B cell (primary cell): Measurements from ENCODE around the gene ACTL8. TPM values are rescaled to one million over a fixed set of nuclear protein-coding genes. Genes with fewer than 3 reads are reported as not detected.

Experiments
- ATAC-seq: fragments of 200-7000 bp; cut with Tn5 transposase; one replicate; pipeline ENCODE4 v1.10.0; 2021; ENCODE audit warnings: low read depth, mild to moderate bottlenecking, moderate number of reproducible peaks, moderate library complexity
- CTCF ChIA-PET: fragments of 350-600 bp; sonication (Branson Sonifier 250); formaldehyde crosslinking; loops from one replicate; lab custom pipeline; 2021; ENCODE audit warnings: antibody characterized with exemption, inconsistent platforms; lab: Charles Lee
- POLR2A ChIA-PET: fragments of 350-600 bp; sonication (Branson Sonifier 250); formaldehyde crosslinking; loops from one replicate; lab custom pipeline; 2021; ENCODE audit warnings: antibody characterized with exemption; lab: Charles Lee
- DNase-seq: peaks from one replicate; pipeline ENCODE4 v3.0.0; 2013
- H2AFZ ChIP-seq: 2 replicates; pipeline ENCODE4 v1.6.1; 2012; ENCODE audit warnings: mild to moderate bottlenecking, low read depth, low read length; ENCODE audit not compliant: insufficient read depth, poor library complexity, severe bottlenecking
- H3K27ac ChIP-seq, 2 donors: 1 replicate in 1 of 2; 2 replicates in 1 of 2; pipeline ENCODE4 v1.5.1; 2012 to 2013; ENCODE audit warnings: low read length in 2 of 2, mild to moderate bottlenecking in 2 of 2, moderate library complexity in 1 of 2
- H3K27me3 ChIP-seq, 4 experiments: fragments of 200-600 bp in 1 of 4; sonication (generic) in 1 of 4; replicated peaks in 1 of 4; 1 replicate in 2 of 4; 2 replicates in 2 of 4; pipeline versions ENCODE4 v1.6.1 to v1.7.0; 2013 to 2016; ENCODE audit warnings: low read length in 3 of 4, mild to moderate bottlenecking in 2 of 4, mixed read lengths in 1 of 4, moderate library complexity in 1 of 4; ENCODE audit not compliant: insufficient read depth in 4 of 4, control insufficient read depth in 3 of 4; ENCODE audit errors: control extremely low read depth in 1 of 4
- H3K36me3 ChIP-seq, 2 experiments: replicated peaks in 1 of 2; 1 replicate in 1 of 2; 2 replicates in 1 of 2; pipeline versions ENCODE4 v1.6.1 to v1.7.1; 2013; ENCODE audit warnings: low read length in 1 of 2; ENCODE audit not compliant: insufficient read depth in 2 of 2, control insufficient read depth in 1 of 2; ENCODE audit errors: control extremely low read depth in 1 of 2, extremely low read depth in 1 of 2
- H3K4me1 ChIP-seq, 2 donors: fragments of 200-600 bp in 1 of 2; sonication (generic) in 1 of 2; 1 replicate in 1 of 2; 2 replicates in 1 of 2; pipeline versions ENCODE4 v1.5.1 to v1.6.1; 2013 to 2017; ENCODE audit warnings: low read length in 2 of 2; ENCODE audit not compliant: control insufficient read depth in 2 of 2, insufficient read depth in 2 of 2
- H3K4me2 ChIP-seq: replicated peaks from 2 replicates; pipeline ENCODE3; 2012; ENCODE audit warnings: mild to moderate bottlenecking, low read depth, low read length; ENCODE audit not compliant: poor library complexity, severe bottlenecking
- H3K4me3 ChIP-seq, 5 experiments: fragments of 200-600 bp in 1 of 5; sonication (generic) in 1 of 5; 1 replicate in 3 of 5; 2 replicates in 2 of 5; pipeline versions ENCODE4 v1.5.1 to v1.7.0; 2011 to 2016; ENCODE audit warnings: low read length in 4 of 5, mild to moderate bottlenecking in 4 of 5, low read depth in 2 of 5, control low read depth in 1 of 5, moderate library complexity in 1 of 5; ENCODE audit not compliant: insufficient read depth in 1 of 5; ENCODE audit errors: control extremely low read depth in 1 of 5, extremely low read depth in 1 of 5
- H3K79me2 ChIP-seq: fragments of 200-600 bp; sonication (generic); one replicate; pipeline ENCODE4 v1.6.0; 2016; ENCODE audit warnings: low read length; ENCODE audit not compliant: control insufficient read depth, insufficient read depth
- H3K9ac ChIP-seq: fragments of 200-600 bp; sonication (generic); 2 replicates; pipeline ENCODE4 v1.6.1; 2017; ENCODE audit warnings: mild to moderate bottlenecking, low read length, moderate library complexity
- H3K9me3 ChIP-seq, 3 donors: one replicate each; pipeline versions ENCODE4 v1.6.1 to v1.7.1; 2013; ENCODE audit warnings: low read length in 2 of 3; ENCODE audit not compliant: control insufficient read depth in 2 of 3, insufficient read depth in 1 of 3; ENCODE audit errors: control extremely low read depth in 1 of 3
- H4K20me1 ChIP-seq: 2 replicates; pipeline ENCODE4 v1.6.0; 2012; ENCODE audit warnings: mild to moderate bottlenecking, low read length; ENCODE audit not compliant: insufficient read depth, control insufficient read depth, poor library complexity, severe bottlenecking
- H3K27ac Mint-ChIP-seq: one replicate; pipeline ENCODE4 v1.8.0; 2021; ENCODE audit warnings: mixed read lengths
- H3K27me3 Mint-ChIP-seq: one replicate; pipeline ENCODE4 v1.8.0; 2021; ENCODE audit warnings: mixed read lengths
- H3K4me1 Mint-ChIP-seq: one replicate; pipeline ENCODE4 v1.8.0; 2021; ENCODE audit warnings: mixed read lengths
- H3K4me3 Mint-ChIP-seq: one replicate; pipeline ENCODE4 v1.8.0; 2021; ENCODE audit warnings: mixed read lengths
- H3K9me3 Mint-ChIP-seq: one replicate; pipeline ENCODE4 v1.8.0; 2022; ENCODE audit warnings: mixed read lengths; ENCODE audit not compliant: insufficient read depth
- EZH2 ChIP-seq: IDR thresholded peaks from 2 replicates; pipeline ENCODE4 v1.6.1; 2012; ENCODE audit warnings: borderline replicate concordance, low read depth, mild to moderate bottlenecking, moderate library complexity, low read length; ENCODE audit not compliant: insufficient read depth, poor library complexity, severe bottlenecking
- WGBS: methylation state at CpG from one replicate; pipeline ENCODE4 v1.1.5; 2013; ENCODE audit warnings: missing lambda C conversion rate; ENCODE audit not compliant: insufficient coverage; 5-methylcytosine and 5-hydroxymethylcytosine counted together
- intact Hi-C: fragments of 100-400 bp; cut with micrococcal nuclease; formaldehyde crosslinking; loops from one replicate; pipeline ENCODE4 v1.10.0; 2022
- polyA plus RNA-seq: library from polyadenylated mRNA; depleted of rRNA; stranded (reverse); fragments of >200 nt; gene quantifications from 2 replicates; pipeline ENCODE4 v1.2.3, GENCODE V29; 2012
- total RNA-seq, 2 donors: library from RNA; stranded (reverse); fragments of 120-200 nt in 1 of 2; gene quantifications; 1 replicate in 1 of 2; 2 replicates in 1 of 2; pipeline versions ENCODE4 v1.2.3 to v1.2.4, GENCODE V29; 2013 to 2022
- TF ChIP-seq, protein P1 (sequence below): fragments of 200-600 bp; IDR thresholded peaks from one replicate; pipeline ENCODE4 v1.8.0; 2022; ENCODE audit warnings: antibody characterized with exemption, mild to moderate bottlenecking

The ACTL8 gene
- total and polyA plus RNA-seq, 2 donors (not counting 1 experiment from before 2014, with no cell fraction given): not detected

DNA sequence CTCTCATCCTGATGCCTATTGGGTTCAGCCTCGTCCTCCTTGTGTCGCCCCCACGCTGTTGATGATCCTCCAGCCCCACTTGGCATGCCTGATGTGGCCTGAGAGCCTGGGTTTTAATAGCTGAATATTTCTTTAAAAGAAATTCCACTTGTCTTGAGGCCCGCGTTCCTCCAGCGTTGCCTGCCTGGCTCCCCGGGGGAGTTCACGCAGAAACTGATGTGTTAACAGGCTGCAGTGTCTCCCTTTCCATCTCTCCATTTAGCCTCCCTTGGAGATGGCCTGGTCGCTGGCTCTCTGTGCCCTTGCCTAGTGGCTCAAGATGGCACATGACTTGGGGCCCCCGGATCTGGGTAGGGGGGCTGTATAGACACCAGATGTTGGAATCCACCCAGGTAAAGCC is 9.5 kb downstream of the ACTL8 start:
- no peak overlapping the region for H3K27ac ChIP-seq
- no peaks in the 10 kb centered on the region for H3K4me1 ChIP-seq
- H2AFZ ChIP-seq: no peak overlapping the region
- ChIA-PET CTCF (no interaction called here), POLR2A (no interaction called here)
- no peak overlapping the region for H3K9ac ChIP-seq
- no peak for DNase-seq
- intact Hi-C loops: no loop called here
- WGBS: 87% methylated on average over 7 of the region's 10 CpGs
- Mint-ChIP-seq H3K27me3 (peaks cover 15% of the 10 kb centered on the region), H3K27ac (no peak overlapping the region), H3K4me1 (no peaks in the 10 kb centered on the region), H3K4me3 (no peak overlapping the region), H3K9me3 (peaks cover 6% of the 10 kb centered on the region)
- no peaks in the 10 kb centered on the region for H3K36me3 ChIP-seq
- ATAC-seq: no peak
- no peak overlapping the region for H3K4me3 ChIP-seq
- peaks cover 0 to 3% (median 0%) of the 10 kb centered on the region in 4 experiments for H3K27me3 ChIP-seq
- H3K9me3 ChIP-seq: peaks cover 0 to 37% (median 8%) of the 10 kb centered on the region in 3 donors
- H4K20me1 ChIP-seq: no peaks in the 10 kb centered on the region
- TF ChIP-seq, protein P1, sequence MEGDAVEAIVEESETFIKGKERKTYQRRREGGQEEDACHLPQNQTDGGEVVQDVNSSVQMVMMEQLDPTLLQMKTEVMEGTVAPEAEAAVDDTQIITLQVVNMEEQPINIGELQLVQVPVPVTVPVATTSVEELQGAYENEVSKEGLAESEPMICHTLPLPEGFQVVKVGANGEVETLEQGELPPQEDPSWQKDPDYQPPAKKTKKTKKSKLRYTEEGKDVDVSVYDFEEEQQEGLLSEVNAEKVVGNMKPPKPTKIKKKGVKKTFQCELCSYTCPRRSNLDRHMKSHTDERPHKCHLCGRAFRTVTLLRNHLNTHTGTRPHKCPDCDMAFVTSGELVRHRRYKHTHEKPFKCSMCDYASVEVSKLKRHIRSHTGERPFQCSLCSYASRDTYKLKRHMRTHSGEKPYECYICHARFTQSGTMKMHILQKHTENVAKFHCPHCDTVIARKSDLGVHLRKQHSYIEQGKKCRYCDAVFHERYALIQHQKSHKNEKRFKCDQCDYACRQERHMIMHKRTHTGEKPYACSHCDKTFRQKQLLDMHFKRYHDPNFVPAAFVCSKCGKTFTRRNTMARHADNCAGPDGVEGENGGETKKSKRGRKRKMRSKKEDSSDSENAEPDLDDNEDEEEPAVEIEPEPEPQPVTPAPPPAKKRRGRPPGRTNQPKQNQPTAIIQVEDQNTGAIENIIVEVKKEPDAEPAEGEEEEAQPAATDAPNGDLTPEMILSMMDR: no peak
- no peak for TF ChIP-seq EZH2
- no peaks in the 10 kb centered on the region for H3K79me2 ChIP-seq
- no peak overlapping the region for H3K4me2 ChIP-seq

GRCh38 chr1:17765444-17766411 is 10.6 kb downstream of the ACTL8 start:
- Histone ChIP-seq H3K9me3 (peaks cover 0 to 26% (median 0%) of the 10 kb centered on the region in 3 donors), H3K4me3 (no peak overlapping the region), H3K9ac (no peak overlapping the region), H3K27me3 (peaks cover 0 to 3% (median 0%) of the 10 kb centered on the region in 4 experiments), H3K36me3 (no peaks in the 10 kb centered on the region), H3K4me2 (no peak overlapping the region), H2AFZ (no peak overlapping the region), H3K27ac (no peak overlapping the region), H4K20me1 (no peaks in the 10 kb centered on the region), H3K79me2 (no peaks in the 10 kb centered on the region), H3K4me1 (no peaks in the 10 kb centered on the region)
- POLR2A ChIA-PET: no interaction called here
- Mint-ChIP-seq H3K4me3 (no peak overlapping the region), H3K4me1 (no peaks in the 10 kb centered on the region), H3K9me3 (peaks cover 2% of the 10 kb centered on the region), H3K27me3 (peaks cover 15% of the 10 kb centered on the region), H3K27ac (no peak overlapping the region)
- CTCF ChIA-PET: no interaction called here
- no peak for DNase-seq
- intact Hi-C loops: no loop called here
- 86% methylated on average over 11 of the region's 16 CpGs for WGBS
- no peak for ATAC-seq
- no peak for TF ChIP-seq EZH2
- TF ChIP-seq, protein P1: no peak
